Choroid plexus epithelial cell (primary cell): ENCODE measurements around the gene RPL34.
A peak's percentile ranks its signal among the peaks of the same experiment; 100 is the strongest.

ENCODE experiments used
- DNase-seq: peaks from one replicate; pipeline ENCODE4 v3.0.0-alpha.2; 2010; ENCODE audit warnings: low read depth
- H3K4me3 ChIP-seq: 2 replicates; pipeline ENCODE4 v1.5.1; 2011; ENCODE audit warnings: low read depth, mild to moderate bottlenecking, control low read depth, low read length, moderate library complexity
- CTCF ChIP-seq: conservative IDR thresholded peaks from 2 replicates; pipeline ENCODE4 v1.5.1; 2011; ENCODE audit warnings: low read depth, mild to moderate bottlenecking, control low read depth, inconsistent platforms, low read length, moderate library complexity

The RPL34 gene

GRCh38 chr4:108620101-108620932 lies at the start of gene RPL34:
RPL34 (plus strand) TSS chr4:108620576; CDS start chr4:108621960, 1,384 bp downstream.
- peak within 1 kb of the TSS; percentile 80 for H3K4me3 ChIP-seq
- peak; percentile 99 for DNase-seq
- TF ChIP-seq CTCF, result no peak

GRCh38 chr4:108570993-108571569 lies 49.3 kb upstream of the RPL34 start:
- no peak overlapping the region for H3K4me3 ChIP-seq
- no peak for TF ChIP-seq CTCF
- peak; percentile 76 for DNase-seq

- no peak for DNase-seq
- no peak overlapping the region for H3K4me3 ChIP-seq
- TF ChIP-seq CTCF, result no peak
These were observed 46.0 kb upstream of the RPL34 start for GRCh38 chr4:108574402-108574801.

GRCh38 chr4:108581083-108581482 lies 39.3 kb upstream of the RPL34 start:
- TF ChIP-seq CTCF, result no peak
- no peak overlapping the region for H3K4me3 ChIP-seq
- no peak for DNase-seq

- TF ChIP-seq CTCF, result no peak
- no peak overlapping the region for H3K4me3 ChIP-seq
- DNase-seq, result no peak
These were observed 33.6 kb upstream of the RPL34 start for GRCh38 chr4:108586778-108587177.

GRCh38 chr4:108588878-108589277 lies 31.5 kb upstream of the RPL34 start:
- TF ChIP-seq CTCF, result no peak
- DNase-seq, result no peak
- H3K4me3 ChIP-seq, result no peak overlapping the region

GRCh38 chr4:108589961-108590360 lies 30.4 kb upstream of the RPL34 start:
- TF ChIP-seq CTCF, result no peak

More at GRCh38 chr4:108589961-108590360, 30.4 kb upstream of the RPL34 start:
- no peak overlapping the region for H3K4me3 ChIP-seq
- DNase-seq, result no peak
